PC-3 (cell line): ENCODE data around the gene ZNF37A. TPM values are rescaled to one million over a fixed set of nuclear protein-coding genes. Genes with fewer than 3 reads are reported as not detected.
"Not testable (repeated sequence)": the region's sequence is repeated elsewhere in the genome, so short reads cannot be mapped to it uniquely, and the experiment has no call there.

Experiments
- ATAC-seq: fragments of 200-7000 bp; cut with Tn5 transposase; 2 replicates; pipeline ENCODE4 v1.9.1; 2020; ENCODE audit warnings: mild to moderate bottlenecking, moderate library complexity
- BruUV-seq: library from RNA; stranded (reverse); fragments of 400-500 nt; replicated peaks from 2 replicates; lab custom pipeline; 2021; lab: Mats Ljungman, UMichigan
- CTCF ChIA-PET: fragments of 300-600 bp; sonication (Branson Sonifier 250); formaldehyde crosslinking; loops from one replicate; lab custom pipeline; 2022; ENCODE audit warnings: antibody characterized with exemption; lab: Charles Lee
- POLR2A ChIA-PET: fragments of 300-600 bp; sonication (Branson Sonifier 250); formaldehyde crosslinking; loops from one replicate; lab custom pipeline; 2022; ENCODE audit warnings: antibody characterized with exemption; ENCODE audit not compliant: unreplicated experiment; lab: Charles Lee
- DNase-seq: peaks from one replicate; pipeline ENCODE4 v3.0.0-alpha.2; 2015
- H2AFZ ChIP-seq: fragments of 300-600 bp; sonication (generic); 2 replicates; pipeline ENCODE4 v1.6.0; 2016; ENCODE audit warnings: antibody characterized with exemption, low read length
- H3F3A ChIP-seq: fragments of 300-600 bp; sonication (generic); one replicate; pipeline ENCODE4 v1.6.0; 2017; ENCODE audit warnings: antibody characterized with exemption, low read length, control low read depth, mild to moderate bottlenecking; ENCODE audit not compliant: unreplicated experiment
- H3K27ac ChIP-seq: fragments of 300-600 bp; sonication (generic); 2 replicates; pipeline ENCODE4 v1.5.1; 2016; ENCODE audit warnings: mild to moderate bottlenecking, low read length
- H3K27me3 ChIP-seq: fragments of 300-600 bp; sonication (generic); 2 replicates; pipeline ENCODE4 v1.6.1; 2016; ENCODE audit warnings: low read length, mixed read lengths
- H3K36me3 ChIP-seq: fragments of 300-600 bp; sonication (generic); 2 replicates; pipeline ENCODE4 v1.6.1; 2016; ENCODE audit warnings: low read depth, mixed run types, low read length, mixed read lengths
- H3K4me1 ChIP-seq: fragments of 300-600 bp; sonication (generic); 2 replicates; pipeline ENCODE4 v1.5.1; 2016; ENCODE audit warnings: low read length; ENCODE audit not compliant: insufficient read depth
- H3K4me2 ChIP-seq: fragments of 300-600 bp; sonication (generic); 2 replicates; pipeline ENCODE4 v1.6.0; 2016; ENCODE audit warnings: low read length
- H3K4me3 ChIP-seq: fragments of 300-600 bp; sonication (generic); 2 replicates; pipeline ENCODE4 v1.5.1; 2016; ENCODE audit warnings: mild to moderate bottlenecking, low read length, mixed read lengths
- H3K79me2 ChIP-seq: fragments of 300-600 bp; sonication (generic); 2 replicates; pipeline ENCODE4 v1.6.1; 2017; ENCODE audit warnings: low read length, mixed read lengths
- H3K9ac ChIP-seq: fragments of 300-600 bp; sonication (generic); 2 replicates; pipeline ENCODE4 v1.6.0; 2016; ENCODE audit warnings: mild to moderate bottlenecking, low read length
- H3K9me2 ChIP-seq: fragments of 300-600 bp; sonication (generic); replicated peaks from 2 replicates; pipeline ENCODE4 v1.6.1; 2016; ENCODE audit warnings: mixed run types, low read length, mixed read lengths
- H3K9me3 ChIP-seq: fragments of 300-600 bp; sonication (generic); 2 replicates; pipeline ENCODE4 v1.6.1; 2016; ENCODE audit warnings: low read length, mixed read lengths
- H4K20me1 ChIP-seq: fragments of 300-600 bp; sonication (generic); 2 replicates; pipeline ENCODE4 v1.6.1; 2016; ENCODE audit warnings: low read length, mixed read lengths
- EZH2 ChIP-seq: fragments of 300-600 bp; sonication (generic); IDR thresholded peaks from one replicate; pipeline ENCODE4 v1.6.1; 2017; ENCODE audit warnings: antibody characterized with exemption, mild to moderate bottlenecking, low read length; ENCODE audit not compliant: unreplicated experiment
- EZH2phosphoT487 ChIP-seq: fragments of 300-600 bp; sonication (generic); IDR thresholded peaks from 2 replicates; pipeline ENCODE4 v1.6.1; 2018; ENCODE audit warnings: mild to moderate bottlenecking, antibody characterized with exemption, low read length, borderline replicate concordance
- intact Hi-C: fragments of 100-400 bp; cut with micrococcal nuclease; formaldehyde crosslinking; loops from 2 replicates; pipeline ENCODE4 v1.9.0; 2023
- total RNA-seq: library from RNA; depleted of rRNA; stranded (reverse); fragments of >200 nt; gene quantifications from 2 replicates; pipeline ENCODE4 v1.2.3, GENCODE V29; 2014
- TF ChIP-seq, protein P1 (sequence below): fragments of 300-600 bp; sonication (generic); conservative IDR thresholded peaks from 2 replicates; pipeline ENCODE4 v1.5.1; 2017; ENCODE audit warnings: antibody characterized with exemption, low read depth, mild to moderate bottlenecking, low read length

Gene ZNF37A
- total RNA-seq, 1 experiment from 2014 or later = 25.7 TPM

GRCh38 chr10:38076687-38077086 is 17.4 kb upstream of the ZNF37A start:
- intact Hi-C loops = no loop called here
- Histone ChIP-seq H3K27ac (no peak overlapping the region), H3K4me2 (no peak overlapping the region), H3K79me2 (no peaks in the 10 kb centered on the region), H3K9me2 (no peaks in the 10 kb centered on the region), H4K20me1 (no peaks in the 10 kb centered on the region), H3K4me1 (no peaks in the 10 kb centered on the region), H3K27me3 (no peaks in the 10 kb centered on the region), H3F3A (no peaks in the 10 kb centered on the region), H2AFZ (no peak overlapping the region), H3K36me3 (no peaks in the 10 kb centered on the region), H3K4me3 (no peak overlapping the region), H3K9ac (no peak overlapping the region), H3K9me3 (0 out of 2 replicates have a peak, but pooled peaks cover 15% of the 10 kb centered on the region)
- CTCF ChIA-PET = no interaction called here
- BruUV-seq = no TSS peak
- DNase-seq (no peak), ATAC-seq (no peak)
- TF ChIP-seq EZH2 = no peak
- TF ChIP-seq EZH2phosphoT487 = no peak
- TF ChIP-seq, protein P1, sequence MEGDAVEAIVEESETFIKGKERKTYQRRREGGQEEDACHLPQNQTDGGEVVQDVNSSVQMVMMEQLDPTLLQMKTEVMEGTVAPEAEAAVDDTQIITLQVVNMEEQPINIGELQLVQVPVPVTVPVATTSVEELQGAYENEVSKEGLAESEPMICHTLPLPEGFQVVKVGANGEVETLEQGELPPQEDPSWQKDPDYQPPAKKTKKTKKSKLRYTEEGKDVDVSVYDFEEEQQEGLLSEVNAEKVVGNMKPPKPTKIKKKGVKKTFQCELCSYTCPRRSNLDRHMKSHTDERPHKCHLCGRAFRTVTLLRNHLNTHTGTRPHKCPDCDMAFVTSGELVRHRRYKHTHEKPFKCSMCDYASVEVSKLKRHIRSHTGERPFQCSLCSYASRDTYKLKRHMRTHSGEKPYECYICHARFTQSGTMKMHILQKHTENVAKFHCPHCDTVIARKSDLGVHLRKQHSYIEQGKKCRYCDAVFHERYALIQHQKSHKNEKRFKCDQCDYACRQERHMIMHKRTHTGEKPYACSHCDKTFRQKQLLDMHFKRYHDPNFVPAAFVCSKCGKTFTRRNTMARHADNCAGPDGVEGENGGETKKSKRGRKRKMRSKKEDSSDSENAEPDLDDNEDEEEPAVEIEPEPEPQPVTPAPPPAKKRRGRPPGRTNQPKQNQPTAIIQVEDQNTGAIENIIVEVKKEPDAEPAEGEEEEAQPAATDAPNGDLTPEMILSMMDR = no peak
- POLR2A ChIA-PET = no interaction called here

DNA sequence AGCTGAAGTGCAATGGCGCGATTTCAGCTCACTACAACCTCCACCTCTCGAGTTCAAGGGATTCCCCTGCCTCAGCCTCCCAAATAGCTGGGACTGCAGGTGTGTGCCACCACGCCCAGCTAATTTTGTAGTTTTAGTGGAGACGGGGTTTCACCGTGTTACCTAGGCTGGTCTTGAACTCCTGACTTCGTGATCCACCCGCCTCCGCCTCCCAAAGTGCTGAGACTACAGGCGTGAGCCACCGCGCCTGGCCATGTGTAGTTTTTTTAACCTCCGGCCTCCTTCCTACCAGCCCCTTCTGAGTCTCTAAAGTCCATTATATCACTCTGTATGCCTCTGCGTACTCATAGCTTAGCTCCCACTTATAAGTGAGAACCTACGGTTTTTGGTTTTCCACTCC is 819 bp upstream of the ZNF37A start:
- BruUV-seq, H3K27me3 ChIP-seq, CTCF ChIA-PET, H3K27ac ChIP-seq, H4K20me1 ChIP-seq, H3K9ac ChIP-seq, ATAC-seq, DNase-seq, H3K9me3 ChIP-seq, H3K4me3 ChIP-seq, H3F3A ChIP-seq, H3K9me2 ChIP-seq: not testable (repeated sequence)
- peaks cover 27% of the 10 kb centered on the region for H3K36me3 ChIP-seq
- peak overlapping the region; percentile 96 for H3K4me2 ChIP-seq
- POLR2A ChIA-PET = interaction anchor here (0.6 kb wide), 3 partner anchors 21 to 117 kb away, joined by 3 to 6 read pairs (median 4); no protein-coding TSS in a partner anchor
- peak overlapping the region; percentile 100 for H2AFZ ChIP-seq
- intact Hi-C loops = loop anchor here (5.0 kb wide), 1 partner anchor 236 kb away; the partner anchor contains the start of gene ZNF248
- H3K79me2 ChIP-seq = peaks cover 28% of the 10 kb centered on the region
- peaks cover 13% of the 10 kb centered on the region for H3K4me1 ChIP-seq

DNA sequence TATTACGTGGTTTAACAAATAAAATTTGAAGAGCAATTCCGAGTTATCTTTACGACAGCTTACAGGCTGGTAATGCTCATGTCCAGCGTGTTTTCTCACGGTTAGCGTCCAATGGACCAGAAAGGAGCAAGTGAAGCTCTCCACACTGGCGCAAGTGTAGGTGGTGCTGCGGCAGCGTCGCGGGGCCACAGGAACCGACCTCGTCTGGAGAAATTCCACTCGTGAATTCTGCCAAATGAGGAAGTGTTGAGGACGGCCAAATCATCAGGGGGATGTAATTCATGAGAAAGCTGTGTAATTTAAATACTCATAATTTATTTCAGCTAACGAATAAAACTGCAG is 350 bp upstream of the ZNF37A start:
- H3K79me2 ChIP-seq = peaks cover 31% of the 10 kb centered on the region
- peak overlapping the region; percentile 91 for H3K4me3 ChIP-seq
- intact Hi-C loops = loop anchor here (1.0 to 5.0 kb wide), 3 partner anchors 83 to 236 kb away; partner anchors contain the start of genes ZNF248, ZNF25 and ZNF33A
- no peaks in the 10 kb centered on the region for H3K9me2 ChIP-seq
- ChIA-PET CTCF (no interaction called here), POLR2A (interaction anchor here (0.6 kb wide), 1 partner anchor 56 kb away, joined by 3 read pairs; no protein-coding TSS in a partner anchor)
- peak overlapping the region; percentile 100 for H2AFZ ChIP-seq
- peaks cover 13% of the 10 kb centered on the region for H3K4me1 ChIP-seq
- peaks cover 31% of the 10 kb centered on the region for H3K36me3 ChIP-seq
- no peak; the same call in 1 of the 2 replicates for ATAC-seq
- no peak overlapping the region for H3K9ac ChIP-seq
- no peaks in the 10 kb centered on the region for H3F3A ChIP-seq
- no peaks in the 10 kb centered on the region for H3K27me3 ChIP-seq
- DNase-seq = no peak
- TSS peak; percentile 69 for BruUV-seq
- TF ChIP-seq, protein P1 = no peak
- TF ChIP-seq EZH2phosphoT487 (no peak), EZH2 (no peak)
- H3K4me2 ChIP-seq = peak overlapping the region; percentile 96
- no peak overlapping the region for H3K27ac ChIP-seq
- no peaks in the 10 kb centered on the region for H4K20me1 ChIP-seq
- H3K9me3 ChIP-seq = 0 out of 2 replicates have a peak, but pooled peaks cover 6% of the 10 kb centered on the region
